ENCODE measurements around the gene OSBPL9. TPM values are rescaled to one million over a fixed set of nuclear protein-coding genes. Genes with fewer than 3 reads are reported as not detected.

The OSBPL9 gene
- polyA plus RNA-seq, 1 experiment, result 69.6 TPM

DNA sequence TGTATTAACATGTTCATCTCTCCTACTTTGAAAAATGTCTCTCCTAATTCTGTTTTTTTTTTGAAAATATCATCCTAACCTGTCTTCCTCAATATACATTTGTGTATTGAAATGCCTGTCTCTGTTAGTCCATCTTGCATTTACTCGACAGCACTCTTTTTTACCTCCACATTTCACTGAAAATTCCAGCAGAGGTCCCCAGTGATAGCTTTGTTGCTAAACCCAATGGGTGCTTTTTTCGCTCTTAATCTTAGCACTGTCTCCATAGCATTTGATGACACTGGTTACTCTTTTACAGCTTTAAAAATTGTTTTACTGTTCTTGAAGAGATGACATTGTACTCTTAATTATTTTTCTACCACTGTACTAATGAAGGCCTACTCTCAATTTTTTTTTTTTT lies 10.8 kb downstream of the OSBPL9 start:
- POLR2A ChIA-PET, result interaction anchor here (0.8 kb wide), 1 partner anchor 87 kb away, joined by 4 read pairs; no protein-coding TSS in a partner anchor
- DNase-seq (ENCODE audit: low read depth, low spot score), result no peak
- TF ChIP-seq, protein P1, sequence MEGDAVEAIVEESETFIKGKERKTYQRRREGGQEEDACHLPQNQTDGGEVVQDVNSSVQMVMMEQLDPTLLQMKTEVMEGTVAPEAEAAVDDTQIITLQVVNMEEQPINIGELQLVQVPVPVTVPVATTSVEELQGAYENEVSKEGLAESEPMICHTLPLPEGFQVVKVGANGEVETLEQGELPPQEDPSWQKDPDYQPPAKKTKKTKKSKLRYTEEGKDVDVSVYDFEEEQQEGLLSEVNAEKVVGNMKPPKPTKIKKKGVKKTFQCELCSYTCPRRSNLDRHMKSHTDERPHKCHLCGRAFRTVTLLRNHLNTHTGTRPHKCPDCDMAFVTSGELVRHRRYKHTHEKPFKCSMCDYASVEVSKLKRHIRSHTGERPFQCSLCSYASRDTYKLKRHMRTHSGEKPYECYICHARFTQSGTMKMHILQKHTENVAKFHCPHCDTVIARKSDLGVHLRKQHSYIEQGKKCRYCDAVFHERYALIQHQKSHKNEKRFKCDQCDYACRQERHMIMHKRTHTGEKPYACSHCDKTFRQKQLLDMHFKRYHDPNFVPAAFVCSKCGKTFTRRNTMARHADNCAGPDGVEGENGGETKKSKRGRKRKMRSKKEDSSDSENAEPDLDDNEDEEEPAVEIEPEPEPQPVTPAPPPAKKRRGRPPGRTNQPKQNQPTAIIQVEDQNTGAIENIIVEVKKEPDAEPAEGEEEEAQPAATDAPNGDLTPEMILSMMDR (IDR thresholded peaks at IDR 0.05; ENCODE audit: low read depth, low read length), result peak; percentile 65
- Histone ChIP-seq H3K27ac (ENCODE audit: low read depth, low read length) (no peak overlapping the region), H3K27me3 (ENCODE audit: control insufficient read depth, insufficient read depth, low read length) (no peaks in the 10 kb centered on the region), H3K9me3 (ENCODE audit: control insufficient read depth, insufficient read depth, low read length) (no peaks in the 10 kb centered on the region), H3K4me3 (ENCODE audit: low read depth, low read length) (no peak overlapping the region)
- CTCF ChIA-PET, result interaction anchor here (0.7 to 3.5 kb wide), 6 partner anchors 10 to 383 kb away, joined by 3 to 55 read pairs (median 4); no protein-coding TSS in a partner anchor

DNA sequence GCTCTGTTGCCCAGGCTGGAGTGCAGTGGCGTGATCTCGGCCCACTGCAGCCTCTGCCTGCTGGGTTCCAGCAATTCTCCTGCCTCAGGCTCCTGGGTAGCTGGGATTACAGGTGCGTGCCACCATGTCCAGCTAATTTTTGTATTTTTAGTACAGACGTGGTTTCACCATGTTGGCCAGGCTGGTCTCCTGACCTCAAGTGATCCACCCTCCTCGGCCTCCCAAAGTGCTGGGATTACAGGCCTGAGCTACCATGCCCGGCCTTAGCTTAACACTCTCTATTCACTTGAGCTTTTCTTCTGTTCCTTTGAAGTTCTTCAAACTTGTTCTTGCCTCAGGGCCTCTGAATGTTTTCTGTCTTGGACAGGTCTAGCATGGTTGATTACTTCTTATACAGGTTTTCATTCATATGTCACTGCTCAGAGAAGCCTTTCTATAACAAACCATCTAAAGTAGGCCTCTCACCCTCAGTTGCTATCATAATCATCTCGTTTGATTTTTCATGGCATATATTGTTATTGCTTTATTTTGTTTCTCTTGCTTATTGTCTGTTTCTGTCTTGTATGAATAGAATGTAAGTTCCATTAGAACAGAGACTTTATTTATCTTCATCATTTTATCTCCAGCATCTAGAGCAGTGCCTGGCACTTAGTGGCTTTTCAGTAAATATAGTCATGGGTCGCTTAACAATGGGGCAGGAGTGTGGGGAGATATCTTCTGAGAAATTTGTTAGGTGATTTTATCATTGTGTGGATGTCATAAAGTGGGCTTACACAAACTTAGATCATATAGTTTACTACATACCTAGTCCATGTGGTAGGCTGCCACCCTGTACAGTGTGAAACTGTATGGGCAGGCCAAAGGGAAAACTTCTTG lies 12.1 kb downstream of the OSBPL9 start:
- TF ChIP-seq, protein P1 (IDR thresholded peaks at IDR 0.05; ENCODE audit: low read depth, low read length), result no peak
- no peak for DNase-seq (ENCODE audit: low read depth, low spot score)
- ChIA-PET POLR2A (no interaction called here), CTCF (interaction anchor here (3.5 kb wide), 1 partner anchor 140 kb away, joined by 55 read pairs; no protein-coding TSS in a partner anchor)
- Histone ChIP-seq H3K4me3 (ENCODE audit: low read depth, low read length) (no peak overlapping the region), H3K27me3 (ENCODE audit: control insufficient read depth, insufficient read depth, low read length) (no peaks in the 10 kb centered on the region), H3K27ac (ENCODE audit: low read depth, low read length) (no peak overlapping the region), H3K9me3 (ENCODE audit: control insufficient read depth, insufficient read depth, low read length) (no peaks in the 10 kb centered on the region)

DNA sequence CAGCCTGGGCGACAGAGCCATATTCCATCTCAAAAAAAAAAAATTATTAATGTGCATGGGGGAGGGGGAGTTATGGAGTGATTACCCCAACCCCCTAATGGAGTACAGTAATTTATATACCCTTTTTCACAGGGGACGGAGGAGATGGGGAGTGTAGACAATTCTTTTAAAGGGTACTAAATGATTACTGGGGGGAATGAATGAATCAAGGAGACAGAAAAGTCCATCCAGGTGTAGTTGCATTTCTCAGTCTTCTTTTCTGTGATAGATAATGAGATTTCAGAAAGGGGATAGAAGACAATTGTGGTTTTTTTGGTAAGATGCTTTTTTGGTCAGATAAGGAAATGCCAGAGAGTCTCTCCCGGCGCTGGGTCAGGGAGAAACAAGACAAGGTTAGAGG lies 13.0 kb downstream of the OSBPL9 start:
- Histone ChIP-seq H3K4me3 (ENCODE audit: low read depth, low read length) (no peak overlapping the region), H3K27ac (ENCODE audit: low read depth, low read length) (no peak overlapping the region), H3K27me3 (ENCODE audit: control insufficient read depth, insufficient read depth, low read length) (no peaks in the 10 kb centered on the region), H3K9me3 (ENCODE audit: control insufficient read depth, insufficient read depth, low read length) (no peaks in the 10 kb centered on the region)
- TF ChIP-seq, protein P1 (IDR thresholded peaks at IDR 0.05; ENCODE audit: low read depth, low read length), result no peak
- DNase-seq (ENCODE audit: low read depth, low spot score), result no peak
- CTCF ChIA-PET, result interaction anchor here (1.2 kb wide), 1 partner anchor 139 kb away, joined by 6 read pairs; no protein-coding TSS in a partner anchor
- POLR2A ChIA-PET, result no interaction called here

DNA sequence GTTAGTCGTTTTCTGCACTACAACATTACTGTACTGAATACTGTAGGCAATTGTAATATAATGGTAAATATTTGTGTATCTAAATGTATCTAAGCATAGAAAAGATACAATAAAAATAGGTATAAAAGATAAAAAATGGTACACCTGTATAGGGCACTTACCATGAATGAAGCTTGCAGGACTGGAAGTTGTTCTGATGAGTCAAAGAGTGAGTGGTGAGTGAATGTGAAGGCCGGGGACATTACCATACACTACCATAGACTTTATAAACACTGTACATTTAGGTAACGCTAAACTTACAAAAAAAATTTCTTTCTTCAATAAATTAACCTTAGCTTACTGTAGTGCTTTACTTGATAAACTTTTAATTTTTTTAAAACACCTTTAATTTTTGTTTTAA lies 13.5 kb downstream of the OSBPL9 start:
- ChIA-PET CTCF (interaction anchor here (1.2 kb wide), 2 partner anchors 139 to 144 kb away, joined by 3 to 6 read pairs; no protein-coding TSS in a partner anchor), POLR2A (no interaction called here)
- TF ChIP-seq, protein P1 (IDR thresholded peaks at IDR 0.05; ENCODE audit: low read depth, low read length), result no peak
- Histone ChIP-seq H3K9me3 (ENCODE audit: control insufficient read depth, insufficient read depth, low read length) (no peaks in the 10 kb centered on the region), H3K4me3 (ENCODE audit: low read depth, low read length) (no peak overlapping the region), H3K27ac (ENCODE audit: low read depth, low read length) (no peak overlapping the region), H3K27me3 (ENCODE audit: control insufficient read depth, insufficient read depth, low read length) (no peaks in the 10 kb centered on the region)
- DNase-seq (ENCODE audit: low read depth, low spot score), result no peak

DNA sequence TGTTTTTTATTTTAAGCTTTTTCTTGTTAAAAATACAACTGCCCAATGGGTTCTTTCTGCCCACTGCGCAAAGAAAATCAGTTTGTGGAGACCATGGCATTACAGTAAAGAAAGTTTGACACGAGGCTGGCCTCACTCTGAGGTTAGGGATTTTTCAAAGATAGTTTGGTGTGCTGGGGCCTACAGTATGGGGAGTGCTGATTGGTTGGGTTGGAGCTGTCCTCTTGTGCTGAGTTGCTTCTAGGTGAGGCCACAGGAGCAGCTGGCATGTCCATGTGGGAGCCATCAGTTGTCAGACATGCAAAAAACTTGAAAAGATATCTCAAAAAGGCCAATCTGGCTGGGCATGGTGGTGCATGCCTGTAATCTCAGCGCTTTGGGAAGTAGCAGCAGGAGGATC lies 14.0 kb downstream of the OSBPL9 start:
- POLR2A ChIA-PET, result no interaction called here
- CTCF ChIA-PET, result interaction anchor here (1.2 kb wide), 2 partner anchors 138 to 143 kb away, joined by 3 to 6 read pairs; no protein-coding TSS in a partner anchor
- DNase-seq (ENCODE audit: low read depth, low spot score), result no peak

More for the DNA sequence above, 14.0 kb downstream of the OSBPL9 start:
- Histone ChIP-seq H3K4me3 (ENCODE audit: low read depth, low read length) (no peak overlapping the region), H3K27ac (ENCODE audit: low read depth, low read length) (no peak overlapping the region), H3K27me3 (ENCODE audit: control insufficient read depth, insufficient read depth, low read length) (no peaks in the 10 kb centered on the region), H3K9me3 (ENCODE audit: control insufficient read depth, insufficient read depth, low read length) (no peaks in the 10 kb centered on the region)
- TF ChIP-seq, protein P1 (IDR thresholded peaks at IDR 0.05; ENCODE audit: low read depth, low read length), result no peak
